Calu3 (cell line): ENCODE results near the gene NMRAL1. TPM values are rescaled to one million over a fixed set of nuclear protein-coding genes. Genes with fewer than 3 reads are reported as not detected.
A peak's percentile ranks its signal among the peaks of the same experiment; 100 is the strongest.

Experiments used
- BruUV-seq: library from RNA; stranded (reverse); fragments of 400-500 nt; replicated peaks from 2 replicates; lab custom pipeline; 2021; lab: Mats Ljungman, UMichigan
- CTCF ChIA-PET: fragments of 300-600 bp; sonication (Branson Sonifier 250); formaldehyde crosslinking; loops from one replicate; lab custom pipeline; 2022; ENCODE audit warnings: antibody characterized with exemption; lab: Charles Lee
- DNase-seq: peaks from one replicate; pipeline ENCODE4 v3.0.0; 2022
- H3K27ac Mint-ChIP-seq: one replicate; pipeline ENCODE4 v1.8.0; 2022; ENCODE audit warnings: mixed read lengths; ENCODE audit not compliant: unreplicated experiment
- H3K27me3 Mint-ChIP-seq: one replicate; pipeline ENCODE4 v1.8.0; 2022; ENCODE audit warnings: mixed read lengths; ENCODE audit not compliant: unreplicated experiment
- H3K36me3 Mint-ChIP-seq: one replicate; pipeline ENCODE4 v1.8.0; 2022; ENCODE audit warnings: mild to moderate bottlenecking, moderate library complexity, mixed read lengths; ENCODE audit not compliant: insufficient read depth, unreplicated experiment
- H3K4me1 Mint-ChIP-seq: one replicate; pipeline ENCODE4 v1.8.0; 2022; ENCODE audit warnings: mild to moderate bottlenecking, low read depth, mixed read lengths; ENCODE audit not compliant: unreplicated experiment
- H3K4me3 Mint-ChIP-seq: one replicate; pipeline ENCODE4 v1.8.0; 2022; ENCODE audit warnings: mild to moderate bottlenecking, low read depth, moderate library complexity, mixed read lengths; ENCODE audit not compliant: unreplicated experiment
- H3K9me3 Mint-ChIP-seq: one replicate; pipeline ENCODE4 v1.8.0; 2022; ENCODE audit warnings: low read depth, mixed read lengths; ENCODE audit not compliant: unreplicated experiment
- intact Hi-C: fragments of 100-400 bp; cut with micrococcal nuclease; formaldehyde crosslinking; loops from one replicate; pipeline ENCODE4 v1.10.0; 2022; ENCODE audit not compliant: unreplicated experiment
- total RNA-seq: library from RNA; stranded (reverse); gene quantifications from 2 replicates; pipeline ENCODE4 v1.2.3, GENCODE V29; 2022
- TF ChIP-seq, protein P1 (sequence below): fragments of 200-600 bp; IDR thresholded peaks from one replicate; pipeline ENCODE4 v1.8.0; 2022; ENCODE audit warnings: antibody characterized with exemption; ENCODE audit not compliant: unreplicated experiment

The NMRAL1 gene
- total RNA-seq, 1 experiment from 2014 or later = 101 TPM

DNA sequence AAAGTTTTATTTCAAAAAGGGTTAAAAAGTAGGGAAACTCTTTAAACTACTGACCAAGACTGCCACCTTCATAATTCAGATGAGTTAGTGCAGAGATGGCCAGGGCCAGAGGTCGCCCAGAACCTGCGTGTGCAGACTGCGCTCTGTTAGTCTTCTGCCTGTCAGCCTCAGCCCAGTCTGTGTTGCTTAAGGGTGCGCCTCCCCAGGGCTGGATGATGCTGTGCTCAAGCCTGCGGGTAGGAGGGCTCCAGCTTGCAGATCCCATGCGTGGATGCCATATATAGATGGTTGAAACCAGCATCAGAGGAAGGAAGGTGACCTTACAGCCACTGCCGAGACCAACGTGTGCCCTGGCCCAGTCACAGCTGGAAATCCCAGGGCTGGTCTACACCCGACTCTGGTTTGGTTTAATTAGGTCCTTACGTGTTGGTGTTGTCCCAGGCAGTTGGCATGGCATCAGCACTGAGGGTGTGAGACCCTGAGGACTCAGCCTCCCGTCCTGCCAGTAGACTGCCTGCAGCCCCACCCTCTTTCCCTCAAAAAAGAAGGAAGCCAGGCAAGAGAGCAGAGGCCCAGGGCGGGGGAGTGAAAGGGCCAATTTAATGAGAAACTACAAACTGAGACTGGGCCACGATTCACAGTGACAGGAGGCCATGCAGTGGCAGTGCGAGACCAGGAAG lies 36.5 kb upstream of the NMRAL1 start:
- no peak overlapping the region for H3K4me3 Mint-ChIP-seq
- H3K27me3 Mint-ChIP-seq = no peaks in the 10 kb centered on the region
- intact Hi-C loops = loop anchor here (5.0 to 10.0 kb wide), 2 partner anchors 36 to 514 kb away; no protein-coding TSS in a partner anchor
- CTCF ChIA-PET = interaction anchor here (0.6 to 1.6 kb wide), 4 partner anchors 10 to 113 kb away, joined by 3 to 5 read pairs (median 3); partner anchors contain the start of gene MGRN1
- no peak overlapping the region for H3K27ac Mint-ChIP-seq
- peaks cover 62% of the 10 kb centered on the region for H3K36me3 Mint-ChIP-seq
- TF ChIP-seq, protein P1, sequence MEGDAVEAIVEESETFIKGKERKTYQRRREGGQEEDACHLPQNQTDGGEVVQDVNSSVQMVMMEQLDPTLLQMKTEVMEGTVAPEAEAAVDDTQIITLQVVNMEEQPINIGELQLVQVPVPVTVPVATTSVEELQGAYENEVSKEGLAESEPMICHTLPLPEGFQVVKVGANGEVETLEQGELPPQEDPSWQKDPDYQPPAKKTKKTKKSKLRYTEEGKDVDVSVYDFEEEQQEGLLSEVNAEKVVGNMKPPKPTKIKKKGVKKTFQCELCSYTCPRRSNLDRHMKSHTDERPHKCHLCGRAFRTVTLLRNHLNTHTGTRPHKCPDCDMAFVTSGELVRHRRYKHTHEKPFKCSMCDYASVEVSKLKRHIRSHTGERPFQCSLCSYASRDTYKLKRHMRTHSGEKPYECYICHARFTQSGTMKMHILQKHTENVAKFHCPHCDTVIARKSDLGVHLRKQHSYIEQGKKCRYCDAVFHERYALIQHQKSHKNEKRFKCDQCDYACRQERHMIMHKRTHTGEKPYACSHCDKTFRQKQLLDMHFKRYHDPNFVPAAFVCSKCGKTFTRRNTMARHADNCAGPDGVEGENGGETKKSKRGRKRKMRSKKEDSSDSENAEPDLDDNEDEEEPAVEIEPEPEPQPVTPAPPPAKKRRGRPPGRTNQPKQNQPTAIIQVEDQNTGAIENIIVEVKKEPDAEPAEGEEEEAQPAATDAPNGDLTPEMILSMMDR = no peak
- no peaks in the 10 kb centered on the region for H3K9me3 Mint-ChIP-seq
- H3K4me1 Mint-ChIP-seq = no peaks in the 10 kb centered on the region
- DNase-seq = no peak
- no TSS peak for BruUV-seq

DNA sequence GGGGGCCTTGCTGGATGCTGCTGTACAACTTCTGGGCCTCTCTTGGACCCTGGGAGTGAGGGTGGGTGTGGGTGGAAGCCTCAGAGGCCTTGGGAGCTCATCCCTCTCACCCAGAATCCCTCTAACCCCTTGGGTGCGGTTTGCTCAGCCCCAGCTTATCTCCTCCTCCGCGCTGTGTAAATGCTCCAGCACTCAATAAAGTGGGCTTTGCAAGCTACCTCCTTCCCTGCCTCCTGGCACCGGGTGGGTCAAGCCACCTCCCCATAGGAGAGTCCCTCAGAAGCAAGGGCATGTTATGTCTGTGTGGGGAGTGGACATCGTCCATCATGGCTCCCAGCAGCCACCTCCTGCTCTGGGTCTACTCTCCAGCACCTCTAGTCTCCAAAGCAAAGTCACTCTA lies 35.7 kb upstream of the NMRAL1 start:
- CTCF ChIA-PET = no interaction called here
- Mint-ChIP-seq H3K4me3 (no peak overlapping the region), H3K9me3 (no peaks in the 10 kb centered on the region), H3K4me1 (no peaks in the 10 kb centered on the region), H3K27me3 (no peaks in the 10 kb centered on the region), H3K36me3 (peaks cover 62% of the 10 kb centered on the region), H3K27ac (no peak overlapping the region)
- TF ChIP-seq, protein P1 = no peak
- intact Hi-C loops = loop anchor here (5.0 to 10.0 kb wide), 2 partner anchors 37 to 515 kb away; no protein-coding TSS in a partner anchor
- no TSS peak for BruUV-seq
- DNase-seq = no peak

DNA sequence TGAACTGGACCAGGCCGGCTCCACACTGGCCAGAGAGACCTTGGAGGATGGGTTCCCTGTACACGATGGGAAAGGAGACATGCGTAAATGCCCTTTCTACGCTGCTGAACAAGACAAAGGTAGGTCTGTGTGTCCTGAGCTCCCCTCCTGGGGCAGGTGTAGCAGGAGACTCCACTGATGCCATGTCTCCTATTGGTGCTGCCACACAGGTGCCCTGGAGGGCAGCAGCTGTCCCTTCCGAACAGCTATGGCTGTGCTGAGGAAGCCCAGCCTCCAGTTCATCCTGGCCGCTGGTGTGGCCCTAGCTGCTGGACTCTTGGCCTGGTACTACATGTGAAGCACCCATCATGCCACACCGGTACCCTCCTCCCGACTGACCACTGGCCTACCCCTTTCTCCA lies 35.0 kb upstream of the NMRAL1 start:
- Mint-ChIP-seq H3K36me3 (peaks cover 64% of the 10 kb centered on the region), H3K27ac (no peak overlapping the region), H3K27me3 (no peaks in the 10 kb centered on the region), H3K4me1 (no peaks in the 10 kb centered on the region), H3K4me3 (no peak overlapping the region), H3K9me3 (no peaks in the 10 kb centered on the region)
- CTCF ChIA-PET = interaction anchor here (0.7 to 1.1 kb wide), 2 partner anchors 9 to 150 kb away, joined by 3 read pairs; no protein-coding TSS in a partner anchor
- DNase-seq = no peak
- BruUV-seq = TSS peak; percentile 20
- intact Hi-C loops = no loop called here
- TF ChIP-seq, protein P1 = no peak

DNA sequence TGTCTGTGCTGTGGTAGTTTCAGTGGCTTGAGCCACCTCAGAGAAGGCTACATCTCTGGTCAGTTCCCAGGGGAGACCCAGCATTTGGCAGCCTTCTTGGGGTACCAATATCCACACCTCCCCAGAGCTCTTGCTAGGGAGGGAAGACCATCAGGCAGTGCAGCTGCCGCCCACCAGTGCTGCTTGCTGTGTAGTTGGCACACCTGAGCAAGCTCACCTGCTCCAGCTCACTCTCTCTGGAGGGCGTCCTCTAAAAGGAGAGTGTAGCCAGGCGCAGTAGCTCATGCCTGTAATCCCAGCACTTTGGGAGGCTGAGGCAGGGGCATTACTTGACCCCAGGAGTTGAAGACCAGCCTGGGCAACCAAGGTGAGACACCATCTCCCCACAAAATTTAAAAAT lies 34.4 kb upstream of the NMRAL1 start:
- CTCF ChIA-PET = interaction anchor here (1.1 kb wide), 1 partner anchor 9 kb away, joined by 3 read pairs; no protein-coding TSS in a partner anchor

More for the DNA sequence above, 34.4 kb upstream of the NMRAL1 start:
- no TSS peak for BruUV-seq
- H3K4me3 Mint-ChIP-seq = no peak overlapping the region
- no peaks in the 10 kb centered on the region for H3K27me3 Mint-ChIP-seq
- peaks cover 60% of the 10 kb centered on the region for H3K36me3 Mint-ChIP-seq
- H3K27ac Mint-ChIP-seq = no peak overlapping the region
- intact Hi-C loops = no loop called here
- no peaks in the 10 kb centered on the region for H3K9me3 Mint-ChIP-seq
- no peaks in the 10 kb centered on the region for H3K4me1 Mint-ChIP-seq
- no peak for DNase-seq
- TF ChIP-seq, protein P1 = no peak
